Neural progenitor cell (in vitro differentiated cells): ENCODE results near the gene ATP11A. TPM values are rescaled to one million over a fixed set of nuclear protein-coding genes. Genes with fewer than 3 reads are reported as not detected.

Experiments
- DNase-seq: peaks from one replicate; pipeline ENCODE4 v3.0.0-alpha.2; 2016; ENCODE audit warnings: low spot score
- H2AFZ ChIP-seq: fragments of 200-600 bp; sonication (generic); replicated peaks from 2 replicates; pipeline ENCODE4 v1.6.1; 2016; ENCODE audit warnings: antibody characterized with exemption
- H3F3A ChIP-seq: fragments of 200-600 bp; sonication (generic); 2 replicates; pipeline ENCODE4 v1.6.1; 2016; ENCODE audit warnings: antibody characterized with exemption, low read depth
- H3K27ac ChIP-seq: fragments of 200-600 bp; sonication (generic); 2 replicates; pipeline ENCODE4 v1.5.1; 2016; ENCODE audit warnings: mild to moderate bottlenecking
- H3K27me3 ChIP-seq: fragments of 200-600 bp; sonication (generic); 2 replicates; pipeline ENCODE4 v1.6.1; 2016; ENCODE audit warnings: mild to moderate bottlenecking, moderate library complexity
- H3K36me3 ChIP-seq: fragments of 200-600 bp; sonication (generic); 2 replicates; pipeline ENCODE4 v1.5.1; 2016
- H3K4me1 ChIP-seq: fragments of 200-600 bp; sonication (generic); 2 replicates; pipeline ENCODE4 v1.6.1; 2016; ENCODE audit warnings: mixed run types
- H3K4me2 ChIP-seq: fragments of 200-600 bp; sonication (generic); 2 replicates; pipeline ENCODE4 v1.6.1; 2016
- H3K4me3 ChIP-seq: fragments of 200-600 bp; sonication (generic); 2 replicates; pipeline ENCODE4 v1.5.1; 2016
- H3K79me2 ChIP-seq: fragments of 200-600 bp; sonication (generic); 2 replicates; pipeline ENCODE4 v1.6.1; 2016; ENCODE audit warnings: low read depth
- H3K9ac ChIP-seq: fragments of 200-600 bp; sonication (generic); 2 replicates; pipeline ENCODE4 v1.6.1; 2016
- H3K9me3 ChIP-seq: fragments of 200-600 bp; sonication (generic); 2 replicates; pipeline ENCODE4 v1.5.1; 2016; ENCODE audit warnings: low read depth
- H4K20me1 ChIP-seq: fragments of 200-600 bp; sonication (generic); 2 replicates; pipeline ENCODE4 v1.6.1; 2016; ENCODE audit warnings: low read depth
- H3K27ac Mint-ChIP-seq: 3 replicates; pipeline ENCODE4 v1.8.0; 2021; ENCODE audit warnings: mixed read lengths
- H3K27me3 Mint-ChIP-seq: 2 replicates; pipeline ENCODE4 v1.8.0; 2022; ENCODE audit warnings: low read depth, mild to moderate bottlenecking, inconsistent platforms, moderate library complexity, mixed read lengths; ENCODE audit not compliant: insufficient read depth
- H3K36me3 Mint-ChIP-seq: 3 replicates; pipeline ENCODE4 v1.8.0; 2021; ENCODE audit warnings: mixed read lengths
- H3K4me1 Mint-ChIP-seq: 3 replicates; pipeline ENCODE4 v1.8.0; 2021; ENCODE audit warnings: mixed read lengths
- H3K4me3 Mint-ChIP-seq: 3 replicates; pipeline ENCODE4 v1.8.0; 2021; ENCODE audit warnings: mild to moderate bottlenecking, moderate library complexity, mixed read lengths
- H3K9me3 Mint-ChIP-seq: 3 replicates; pipeline ENCODE4 v1.8.0; 2020; ENCODE audit warnings: mixed read lengths
- EZH2 ChIP-seq: fragments of 200-600 bp; sonication (generic); IDR thresholded peaks from 2 replicates; pipeline ENCODE4 v1.6.1; 2017; ENCODE audit warnings: antibody characterized with exemption, mild to moderate bottlenecking, moderate library complexity
- EZH2phosphoT487 ChIP-seq: fragments of 200-600 bp; sonication (generic); IDR thresholded peaks from 2 replicates; pipeline ENCODE4 v1.6.1; 2017; ENCODE audit warnings: antibody characterized with exemption
- total RNA-seq: library from RNA; depleted of rRNA; stranded (reverse); fragments of >200 nt; gene quantifications from 2 replicates; pipeline ENCODE4 v1.2.3, GENCODE V29; 2015; ENCODE audit warnings: low replicate concordance
- TF ChIP-seq, protein P1 (sequence below): fragments of 200-600 bp; sonication (generic); IDR thresholded peaks from 2 replicates; pipeline ENCODE4 v1.5.1; 2017; ENCODE audit warnings: antibody characterized with exemption, mild to moderate bottlenecking

ATP11A gene
- total RNA-seq, 1 donor from 2014 or later, result 12.6 TPM

DNA sequence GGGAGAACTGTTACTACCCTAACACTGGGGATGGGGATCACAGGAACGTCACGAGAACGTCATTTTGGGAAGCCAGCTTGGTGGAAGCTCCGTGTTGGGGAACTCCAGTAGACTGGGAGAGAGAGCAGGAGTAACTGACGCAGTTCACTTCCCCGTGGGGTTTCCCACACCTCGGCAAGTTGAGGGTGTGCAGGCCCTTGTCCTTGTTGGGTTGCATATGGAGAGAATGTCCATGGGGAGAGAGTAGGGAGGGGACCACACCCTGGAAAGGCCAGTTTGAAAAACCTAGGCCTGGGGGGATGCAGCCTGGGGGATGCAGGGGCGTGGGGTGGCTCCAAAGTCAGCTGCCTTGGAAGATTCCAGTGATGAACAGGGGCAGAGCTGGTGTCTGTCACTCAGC, 228.4 kb downstream of the ATP11A start:
- Histone ChIP-seq H3F3A (peaks cover 4% of the 10 kb centered on the region), H3K36me3 (no peaks in the 10 kb centered on the region), H3K27me3 (no peaks in the 10 kb centered on the region), H3K9me3 (no peaks in the 10 kb centered on the region), H3K4me1 (no peaks in the 10 kb centered on the region), H2AFZ (no peak overlapping the region), H3K27ac (no peak overlapping the region), H3K79me2 (peaks cover 16% of the 10 kb centered on the region), H3K9ac (no peak overlapping the region), H4K20me1 (peaks cover 9% of the 10 kb centered on the region), H3K4me3 (no peak overlapping the region), H3K4me2 (no peak overlapping the region)
- peaks cover 2% of the 10 kb centered on the region for H3K9me3 Mint-ChIP-seq
- H3K27me3 Mint-ChIP-seq, result peaks cover 5% of the 10 kb centered on the region
- TF ChIP-seq EZH2 (no peak), EZH2phosphoT487 (no peak)
- TF ChIP-seq, protein P1, sequence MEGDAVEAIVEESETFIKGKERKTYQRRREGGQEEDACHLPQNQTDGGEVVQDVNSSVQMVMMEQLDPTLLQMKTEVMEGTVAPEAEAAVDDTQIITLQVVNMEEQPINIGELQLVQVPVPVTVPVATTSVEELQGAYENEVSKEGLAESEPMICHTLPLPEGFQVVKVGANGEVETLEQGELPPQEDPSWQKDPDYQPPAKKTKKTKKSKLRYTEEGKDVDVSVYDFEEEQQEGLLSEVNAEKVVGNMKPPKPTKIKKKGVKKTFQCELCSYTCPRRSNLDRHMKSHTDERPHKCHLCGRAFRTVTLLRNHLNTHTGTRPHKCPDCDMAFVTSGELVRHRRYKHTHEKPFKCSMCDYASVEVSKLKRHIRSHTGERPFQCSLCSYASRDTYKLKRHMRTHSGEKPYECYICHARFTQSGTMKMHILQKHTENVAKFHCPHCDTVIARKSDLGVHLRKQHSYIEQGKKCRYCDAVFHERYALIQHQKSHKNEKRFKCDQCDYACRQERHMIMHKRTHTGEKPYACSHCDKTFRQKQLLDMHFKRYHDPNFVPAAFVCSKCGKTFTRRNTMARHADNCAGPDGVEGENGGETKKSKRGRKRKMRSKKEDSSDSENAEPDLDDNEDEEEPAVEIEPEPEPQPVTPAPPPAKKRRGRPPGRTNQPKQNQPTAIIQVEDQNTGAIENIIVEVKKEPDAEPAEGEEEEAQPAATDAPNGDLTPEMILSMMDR, result no peak
- H3K27ac Mint-ChIP-seq, result no peak overlapping the region
- H3K4me3 Mint-ChIP-seq, result no peak overlapping the region
- peaks cover 2% of the 10 kb centered on the region for H3K4me1 Mint-ChIP-seq
- H3K36me3 Mint-ChIP-seq, result peaks cover 35% of the 10 kb centered on the region
- no peak for DNase-seq

DNA sequence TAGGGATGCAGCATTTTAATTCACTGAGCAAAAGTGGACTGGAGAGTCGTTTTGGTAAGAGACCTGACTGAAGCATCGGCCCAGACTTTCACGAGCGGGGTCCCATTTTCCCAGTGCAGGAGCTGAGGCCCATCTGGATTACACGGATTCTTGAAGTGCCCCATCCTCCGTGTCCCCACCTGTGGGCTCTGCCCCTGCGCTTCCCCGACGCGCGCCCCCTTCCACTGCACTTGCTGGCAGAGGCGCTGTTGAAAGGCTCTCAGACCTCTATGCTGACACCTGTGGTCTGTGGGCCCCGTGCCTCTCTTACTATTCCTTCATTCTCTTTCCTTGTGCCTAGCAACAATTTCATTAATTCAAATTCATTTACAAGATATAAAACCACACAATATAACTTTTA, 228.9 kb downstream of the ATP11A start:
- DNase-seq, result no peak
- Histone ChIP-seq H3K4me1 (no peaks in the 10 kb centered on the region), H3K36me3 (no peaks in the 10 kb centered on the region), H3K4me2 (no peak overlapping the region), H3K27ac (no peak overlapping the region), H3K9me3 (no peaks in the 10 kb centered on the region), H3K27me3 (no peaks in the 10 kb centered on the region), H3K79me2 (peaks cover 16% of the 10 kb centered on the region), H3F3A (no peaks in the 10 kb centered on the region), H2AFZ (no peak overlapping the region), H3K4me3 (no peak overlapping the region), H3K9ac (no peak overlapping the region), H4K20me1 (peaks cover 9% of the 10 kb centered on the region)
- H3K27ac Mint-ChIP-seq, result no peak overlapping the region
- TF ChIP-seq EZH2 (no peak), EZH2phosphoT487 (no peak)
- TF ChIP-seq, protein P1, result no peak
- H3K9me3 Mint-ChIP-seq, result peaks cover 4% of the 10 kb centered on the region
- H3K4me3 Mint-ChIP-seq, result no peak overlapping the region
- H3K27me3 Mint-ChIP-seq, result peaks cover 5% of the 10 kb centered on the region
- H3K4me1 Mint-ChIP-seq, result peaks cover 2% of the 10 kb centered on the region
- H3K36me3 Mint-ChIP-seq, result peaks cover 37% of the 10 kb centered on the region

DNA sequence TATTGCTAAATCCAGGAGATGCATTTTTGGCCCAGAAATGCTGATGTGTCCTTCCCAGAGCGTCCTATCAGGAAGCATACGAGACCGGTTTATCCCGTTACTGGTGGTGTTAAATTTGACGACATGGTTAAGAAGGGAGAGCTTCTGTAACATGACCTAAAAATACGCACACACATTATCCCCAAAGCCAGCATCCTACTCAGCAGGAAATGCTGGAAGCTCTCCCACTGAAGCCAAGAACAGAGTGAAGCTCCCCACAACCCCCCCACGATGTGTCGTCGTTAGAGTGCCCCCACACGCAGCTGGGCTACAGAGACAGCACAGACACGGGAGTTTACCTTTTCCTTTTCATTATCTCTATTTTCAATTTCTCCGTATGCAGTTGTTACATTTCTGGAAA, 234.1 kb downstream of the ATP11A start:
- no peak for DNase-seq

More for the DNA sequence above, 234.1 kb downstream of the ATP11A start:
- Histone ChIP-seq H3F3A (no peaks in the 10 kb centered on the region), H3K4me1 (no peaks in the 10 kb centered on the region), H3K4me3 (no peak overlapping the region), H3K36me3 (no peaks in the 10 kb centered on the region), H3K27ac (no peak overlapping the region), H3K9me3 (no peaks in the 10 kb centered on the region), H4K20me1 (no peaks in the 10 kb centered on the region), H3K79me2 (peaks cover 9% of the 10 kb centered on the region), H3K4me2 (no peak overlapping the region), H3K9ac (no peak overlapping the region), H2AFZ (no peak overlapping the region), H3K27me3 (no peaks in the 10 kb centered on the region)
- no peak for TF ChIP-seq EZH2phosphoT487
- TF ChIP-seq, protein P1, result no peak
- no peak for TF ChIP-seq EZH2
- Mint-ChIP-seq H3K4me1 (peaks cover 5% of the 10 kb centered on the region), H3K27ac (no peak overlapping the region), H3K27me3 (no peaks in the 10 kb centered on the region), H3K9me3 (peaks cover 12% of the 10 kb centered on the region), H3K36me3 (peaks cover 22% of the 10 kb centered on the region), H3K4me3 (no peak overlapping the region)
